Smooth muscle cell of the brain vasculature (primary cell): ENCODE measurements around the gene EVL.

Source experiments
- DNase-seq: peaks from one replicate; pipeline ENCODE4 v3.0.0-alpha.2; 2012; ENCODE audit warnings: low read depth, low spot score

Gene EVL

DNA sequence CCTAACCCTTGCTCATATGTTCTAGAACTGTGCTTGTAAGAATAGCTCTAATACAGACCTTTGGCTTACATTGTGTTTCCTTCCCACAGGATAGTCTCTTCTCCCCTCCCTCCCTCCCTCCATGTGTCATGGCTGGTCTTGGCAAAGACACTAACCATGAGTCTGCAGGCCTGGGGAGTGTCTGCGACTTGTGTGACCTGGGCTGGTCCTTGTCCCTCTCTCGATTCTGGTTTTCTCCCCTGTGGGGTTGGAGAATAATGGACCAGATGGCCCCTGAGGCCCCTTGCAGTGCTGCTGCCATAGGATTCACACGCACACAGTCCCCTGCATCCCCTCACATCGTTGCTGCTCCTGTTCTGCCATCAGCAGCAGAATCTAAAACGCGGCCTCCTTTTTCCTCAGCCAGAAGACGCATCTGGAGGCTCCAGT is 64.0 kb downstream of the EVL start:
- no peak for DNase-seq

DNA sequence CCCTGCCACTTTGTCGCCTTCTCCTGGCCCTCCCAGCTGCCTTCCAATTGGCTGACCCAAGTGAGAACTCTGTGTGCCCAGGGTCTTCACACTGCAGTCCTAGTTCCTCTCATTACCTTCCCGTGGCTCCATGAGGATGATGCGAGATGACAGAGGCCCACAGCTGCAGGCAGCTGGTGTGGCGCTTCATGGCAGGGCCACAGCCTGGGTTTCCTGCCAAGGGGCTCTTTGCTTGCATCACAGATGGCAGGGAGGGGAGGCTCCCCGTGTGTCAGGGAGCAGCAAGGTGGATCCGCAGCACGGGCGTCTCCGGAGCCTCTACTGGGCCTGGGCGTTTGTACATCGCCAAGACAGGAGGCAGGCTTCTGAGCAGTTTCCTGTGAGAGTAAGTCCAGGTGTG is 65.3 kb downstream of the EVL start:
- DNase-seq, result no peak

DNA sequence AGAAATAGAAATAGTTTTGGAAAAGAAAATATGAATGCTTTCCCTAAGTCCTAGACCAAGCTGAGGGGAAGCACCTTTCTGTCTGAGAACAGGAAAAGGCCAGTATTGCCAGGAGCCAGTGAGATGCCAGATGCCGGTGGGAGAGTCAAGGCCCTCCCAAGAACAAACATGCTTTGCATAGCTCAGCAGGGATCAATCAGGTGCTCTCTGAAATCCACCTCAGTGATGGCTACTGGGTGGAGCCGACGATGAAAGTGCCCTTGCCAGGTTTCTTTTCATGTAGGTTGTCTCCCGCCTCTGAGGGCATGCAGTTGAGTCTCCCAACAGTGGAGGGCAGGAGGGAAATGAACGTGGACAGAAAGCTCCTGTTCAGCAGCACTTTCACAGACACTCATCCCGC is 66.0 kb downstream of the EVL start:
- DNase-seq, result no peak

DNA sequence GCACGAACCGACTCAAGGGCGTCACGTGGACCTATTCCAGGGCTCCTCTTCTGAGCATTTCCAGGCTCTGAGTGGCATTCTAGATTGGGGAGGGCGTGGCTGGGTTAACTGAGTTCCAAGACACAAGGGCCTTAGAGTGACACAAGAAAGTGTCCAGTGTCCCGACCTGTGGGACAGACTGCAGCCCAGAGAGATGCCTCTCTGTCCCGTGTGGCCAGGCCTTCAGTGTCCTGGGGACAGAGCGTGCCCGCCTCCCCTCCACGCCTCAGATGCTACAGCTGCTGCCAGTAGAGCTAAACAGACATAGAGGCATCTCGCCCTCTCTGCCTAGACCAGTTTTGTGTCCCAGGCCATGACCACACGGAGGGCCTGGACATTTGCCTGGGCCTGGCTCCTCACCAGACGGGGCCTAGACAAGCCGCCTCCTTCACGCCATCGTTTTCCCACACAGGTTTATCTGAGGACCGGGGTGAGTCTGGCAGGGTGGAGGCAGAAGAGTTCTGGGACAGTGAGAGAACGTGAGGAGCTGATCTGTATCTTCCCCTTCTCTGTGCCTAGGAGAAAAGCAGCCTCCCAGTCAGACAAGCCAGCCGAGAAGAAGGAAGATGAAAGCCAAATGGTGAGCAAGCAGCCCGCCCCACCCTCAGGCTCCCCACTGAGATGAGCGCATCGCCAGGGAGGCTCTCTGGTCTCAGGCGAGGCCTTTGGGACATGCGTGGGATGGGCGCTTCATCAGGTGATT is 67.1 kb downstream of the EVL start:
- DNase-seq, result no peak

DNA sequence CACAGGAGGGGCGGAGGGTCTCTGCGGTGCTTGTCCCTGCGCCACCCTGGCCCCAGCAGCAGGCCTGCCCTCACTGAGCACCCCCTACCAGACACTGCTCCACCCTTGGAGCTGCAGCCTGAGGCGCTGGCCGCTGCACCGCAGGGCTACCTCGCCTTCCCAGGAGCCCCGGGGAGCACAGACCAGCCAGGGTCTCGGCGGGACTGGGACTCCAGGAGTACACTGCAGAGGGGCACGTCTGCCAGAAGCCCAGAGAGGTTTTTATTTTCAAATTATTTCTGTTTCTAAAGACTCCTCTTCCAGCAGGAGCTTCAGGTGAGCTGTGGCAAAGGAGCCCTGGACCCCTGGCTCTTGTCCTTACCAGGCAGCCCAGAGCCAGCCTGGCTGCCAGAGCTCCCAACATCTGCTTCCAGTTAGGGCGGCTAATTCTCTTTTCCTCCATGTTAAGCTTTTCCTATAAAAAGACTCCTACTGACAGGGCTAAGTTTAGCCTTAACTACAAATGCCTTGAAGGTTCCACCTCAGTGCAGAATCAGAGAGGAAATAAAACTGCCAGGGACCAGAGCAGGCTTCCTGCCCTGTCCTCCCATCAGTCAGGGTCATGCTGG is 67.8 kb downstream of the EVL start:
- no peak for DNase-seq

DNA sequence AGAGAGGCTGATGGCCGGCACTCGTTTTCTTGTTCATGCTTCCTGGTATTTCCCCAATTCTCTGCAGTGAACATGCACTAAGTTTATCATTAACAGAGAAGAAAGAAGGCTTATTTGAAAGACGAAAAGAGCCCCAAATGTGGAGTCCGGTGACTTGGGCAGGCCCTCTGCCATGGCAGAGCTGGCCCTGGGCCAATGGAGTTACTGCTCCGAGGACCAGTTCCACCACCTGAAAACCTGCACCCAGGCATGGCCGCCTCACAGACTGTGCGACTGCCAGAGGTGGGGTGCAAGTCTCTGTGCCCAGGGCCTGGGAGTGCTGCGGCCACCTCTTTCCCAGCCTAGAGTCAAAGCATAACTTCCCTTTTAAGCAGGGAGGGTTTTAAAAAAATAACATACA is 69.4 kb downstream of the EVL start:
- DNase-seq, result no peak

DNA sequence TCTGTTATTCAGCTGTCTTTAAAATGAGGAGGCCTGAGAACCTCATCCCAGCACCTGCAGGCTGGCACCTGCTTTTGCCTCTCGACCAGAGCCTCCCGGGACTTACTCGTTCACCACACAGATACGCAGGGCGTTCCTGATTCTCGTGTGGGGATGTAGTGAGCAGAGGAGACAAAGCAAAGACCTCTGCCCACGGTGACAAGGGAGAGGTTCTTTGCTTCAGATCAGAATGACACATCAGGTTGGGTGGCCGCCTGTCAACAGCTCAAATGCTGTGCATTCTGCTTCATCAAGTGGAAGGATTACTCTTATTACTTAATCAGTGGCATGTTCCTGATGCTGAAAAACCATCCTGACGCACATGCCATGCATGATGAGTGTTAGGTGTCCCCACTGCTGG is 69.9 kb downstream of the EVL start:
- no peak for DNase-seq

DNA sequence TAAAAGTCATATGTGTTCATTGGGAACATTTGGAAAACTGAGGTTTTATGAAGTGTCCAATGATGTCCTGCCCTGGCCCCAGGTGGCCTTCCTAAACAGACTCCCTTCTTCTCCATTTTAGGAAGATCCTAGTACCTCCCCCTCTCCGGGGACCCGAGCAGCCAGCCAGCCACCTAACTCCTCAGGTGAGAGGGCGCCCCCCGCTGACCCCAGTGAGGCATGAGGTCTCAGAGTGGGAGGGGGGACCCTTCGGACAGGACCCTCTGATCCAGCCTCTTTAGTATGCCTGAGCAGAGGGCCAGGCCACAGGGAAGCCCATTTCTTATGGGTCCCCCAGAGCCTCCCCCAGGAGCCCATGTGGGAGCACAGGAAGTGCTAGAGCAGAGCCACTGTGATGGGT is 70.6 kb downstream of the EVL start:
- DNase-seq, result no peak

DNA sequence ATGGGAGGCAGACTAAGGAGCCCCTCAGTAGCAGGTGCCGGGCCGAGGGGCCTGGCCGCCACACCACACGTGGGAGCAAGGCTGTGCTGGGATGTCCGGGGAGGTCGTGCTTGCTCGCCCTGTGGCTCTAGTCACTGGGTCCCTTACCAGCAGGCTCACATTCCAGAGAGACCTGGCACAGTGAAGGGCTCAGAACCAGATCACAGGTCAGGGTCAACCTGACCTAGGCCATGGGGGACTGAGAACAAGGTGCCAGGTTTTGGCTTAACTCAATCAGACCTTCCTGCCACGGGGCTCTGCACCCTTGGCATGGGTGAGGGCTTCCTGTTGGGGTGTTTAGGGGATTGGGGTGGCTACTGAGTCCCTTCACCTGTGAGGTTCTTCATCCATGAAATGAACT is 72.0 kb downstream of the EVL start:
- no peak for DNase-seq

DNA sequence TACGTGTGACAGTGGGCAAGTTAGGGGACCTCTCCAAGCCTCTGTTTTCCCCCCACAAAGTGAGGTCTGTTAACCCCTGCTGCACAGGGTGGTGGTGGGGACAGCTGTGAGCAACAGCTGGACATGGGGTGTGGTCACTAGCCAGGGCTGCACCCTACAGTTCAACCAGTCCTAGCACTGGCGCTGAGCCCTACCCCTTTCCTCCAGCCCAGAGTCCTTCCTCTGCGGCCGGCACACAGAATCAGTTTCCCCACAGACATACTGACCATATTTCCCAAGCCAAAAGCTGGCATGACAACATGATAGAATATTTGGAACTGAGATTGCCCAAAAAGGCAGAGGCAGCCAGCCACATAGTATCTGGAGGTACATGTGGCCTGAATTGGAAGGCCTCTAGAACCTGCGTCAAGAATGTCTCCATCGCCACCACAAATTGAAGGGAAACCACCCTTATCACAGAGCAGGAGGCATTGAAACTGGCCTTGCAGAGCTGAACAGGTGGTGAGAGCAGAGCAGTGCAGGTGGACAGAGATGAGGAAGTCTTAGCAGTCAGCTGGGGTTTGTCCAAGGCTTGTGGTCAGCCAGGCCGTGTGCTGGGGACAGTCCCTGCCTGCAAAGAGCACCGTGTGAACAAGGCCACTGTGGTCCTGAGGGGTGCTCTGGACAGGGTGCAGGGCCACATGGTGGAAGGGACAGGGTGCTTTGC is 73.0 kb downstream of the EVL start:
- DNase-seq, result no peak

DNA sequence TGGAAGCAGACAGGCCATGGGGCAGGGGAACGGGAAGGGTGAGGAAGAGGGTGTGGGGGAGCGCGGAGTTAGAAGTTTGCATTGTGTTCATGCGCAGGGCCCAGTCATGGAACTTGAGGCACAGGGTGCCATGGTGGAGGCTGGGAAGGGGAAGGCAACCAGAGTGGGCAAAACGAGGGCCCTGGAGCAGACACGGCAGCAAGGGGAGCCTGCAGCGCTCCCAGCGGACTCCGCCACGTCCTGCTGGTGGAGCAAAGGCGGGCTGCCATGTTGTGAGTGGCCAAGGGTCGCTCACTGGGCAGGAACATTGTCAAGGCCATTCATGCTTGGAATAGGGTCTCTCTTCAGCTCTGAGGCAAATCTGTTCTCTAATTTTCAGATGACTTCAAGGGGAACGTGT is 73.7 kb downstream of the EVL start:
- DNase-seq, result no peak

DNA sequence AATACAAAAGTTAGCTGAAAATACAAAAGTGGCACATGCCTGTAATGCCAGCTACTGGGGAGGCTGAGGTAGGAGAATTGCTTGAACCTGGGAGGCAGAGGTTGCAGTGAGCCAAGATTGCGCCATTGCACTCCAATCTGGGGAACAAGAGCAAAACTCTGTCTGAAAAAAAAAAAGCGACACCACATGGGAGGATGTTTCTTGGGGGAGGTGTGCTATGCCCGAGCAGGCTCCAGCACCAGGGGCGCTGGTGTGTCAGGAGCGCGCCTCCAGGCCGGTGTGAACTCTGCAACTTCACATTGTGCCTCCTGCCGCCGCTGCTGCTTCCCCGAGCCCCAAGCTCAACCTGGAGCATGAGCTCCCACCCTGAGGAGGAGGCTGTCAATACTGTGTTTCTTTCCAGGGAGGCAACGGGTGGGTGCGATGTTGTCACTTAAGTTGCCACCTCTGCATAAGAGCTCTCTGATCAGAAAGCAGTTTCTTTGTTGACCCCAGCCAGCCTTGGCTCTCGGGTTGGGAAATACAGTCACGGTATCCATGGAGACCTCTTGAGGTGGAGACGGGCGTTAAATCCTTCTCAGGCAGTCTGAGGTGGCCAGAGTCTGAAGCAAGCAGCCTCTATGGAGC is 75.3 kb downstream of the EVL start:
- DNase-seq, result no peak

DNA sequence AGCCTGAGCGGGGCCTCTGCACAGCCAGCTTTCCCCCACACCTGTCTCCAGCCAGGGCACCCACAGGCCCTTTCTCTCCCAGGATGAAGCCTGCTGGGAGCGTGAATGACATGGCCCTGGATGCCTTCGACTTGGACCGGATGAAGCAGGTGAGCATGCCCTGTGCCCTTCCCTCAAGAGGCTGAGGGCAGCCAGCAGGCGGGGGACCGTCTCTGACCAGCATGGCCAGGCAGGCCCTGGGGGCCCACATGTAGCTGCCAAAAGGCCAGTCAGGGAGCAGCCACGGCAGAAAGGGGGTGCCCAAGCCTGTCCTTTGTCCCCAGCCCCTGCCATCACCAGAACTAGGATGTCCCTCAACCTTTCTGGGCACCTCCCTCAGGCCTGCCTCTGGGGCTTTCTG is 75.9 kb downstream of the EVL start:
- DNase-seq, result no peak

DNA sequence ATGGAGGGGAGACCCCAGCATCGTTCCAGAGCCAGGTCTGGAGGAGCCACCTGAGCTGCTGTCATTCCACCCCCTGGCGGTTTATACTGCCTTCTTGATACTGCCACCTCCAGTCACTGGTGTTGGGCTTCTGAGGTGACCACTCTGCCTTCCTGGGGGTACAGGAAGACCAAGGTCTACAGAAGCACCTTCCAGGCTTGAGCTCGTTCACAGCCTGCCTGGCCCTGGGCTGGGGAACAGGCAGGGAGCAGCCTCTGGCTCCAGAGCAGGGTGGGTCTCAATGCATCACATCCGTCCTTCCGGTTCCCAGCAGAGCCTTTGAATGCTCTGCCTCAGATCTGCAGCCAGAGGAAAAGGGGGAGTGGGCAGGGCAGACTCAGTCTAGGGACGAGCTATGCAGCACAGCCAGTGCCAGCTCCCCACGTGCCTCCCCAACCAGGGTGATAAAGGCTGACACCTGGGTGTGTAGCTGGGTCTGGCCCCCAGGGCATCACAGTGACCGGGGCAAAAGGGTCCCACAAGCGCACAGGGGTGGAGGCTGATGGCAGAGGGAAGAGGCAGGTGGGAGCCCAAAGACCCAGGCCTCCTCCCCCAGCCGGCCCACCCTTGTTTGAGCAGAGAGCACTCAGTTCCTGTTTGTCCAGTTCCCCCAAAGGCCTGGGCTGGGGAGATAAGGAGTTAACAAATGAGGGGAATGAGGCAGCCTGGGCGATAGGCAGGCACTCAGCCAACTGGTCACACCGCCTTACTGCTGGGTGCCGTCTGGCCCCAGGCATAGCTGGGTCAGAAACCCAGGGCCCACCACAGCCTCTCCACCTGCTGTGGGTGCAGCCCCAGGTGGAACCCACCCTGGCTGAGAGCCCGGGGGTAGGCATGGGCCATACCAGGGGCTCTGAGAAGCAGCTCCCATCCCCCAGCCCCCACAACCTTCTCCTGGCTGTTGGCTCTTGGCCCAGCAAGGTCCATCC is 77.1 kb downstream of the EVL start:
- DNase-seq, result no peak

DNA sequence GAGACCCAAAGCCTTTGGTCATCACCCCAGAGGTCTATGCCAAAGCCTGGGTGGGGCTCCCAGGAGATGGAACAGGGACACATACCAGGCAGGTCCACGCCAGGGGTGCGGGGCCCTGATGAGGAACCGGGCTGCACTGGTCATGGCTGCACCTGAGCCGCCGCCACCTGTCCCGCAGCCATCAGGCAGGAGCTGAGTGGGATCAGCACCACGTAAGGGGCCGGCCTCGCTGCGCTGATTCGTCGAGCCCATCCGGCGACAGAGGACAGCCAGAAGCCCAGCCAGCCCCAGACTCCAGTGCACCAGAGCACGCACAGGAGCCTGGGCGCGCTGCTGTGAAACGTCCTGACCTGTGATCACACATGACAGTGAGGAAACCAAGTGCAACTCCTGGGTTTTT is 78.3 kb downstream of the EVL start:
- DNase-seq, result no peak

DNA sequence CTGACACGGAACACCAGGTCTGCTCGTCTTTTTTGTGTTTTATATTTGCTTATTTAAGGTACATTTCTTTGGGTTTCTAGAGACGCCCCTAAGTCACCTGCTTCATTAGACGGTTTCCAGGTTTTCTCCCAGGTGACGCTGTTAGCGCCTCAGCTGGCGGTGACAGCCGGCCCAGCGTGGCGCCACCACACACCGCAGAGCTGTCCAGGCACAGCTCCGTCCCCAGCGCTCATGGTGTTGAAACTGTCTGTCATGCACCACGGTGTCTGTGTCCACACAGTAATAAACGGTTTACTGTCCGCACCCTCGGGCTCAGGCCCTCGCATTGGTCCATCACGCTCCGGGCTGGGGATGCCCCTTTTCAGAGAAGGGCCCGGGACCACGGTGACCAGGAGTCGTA is 78.7 kb downstream of the EVL start:
- no peak for DNase-seq

DNA sequence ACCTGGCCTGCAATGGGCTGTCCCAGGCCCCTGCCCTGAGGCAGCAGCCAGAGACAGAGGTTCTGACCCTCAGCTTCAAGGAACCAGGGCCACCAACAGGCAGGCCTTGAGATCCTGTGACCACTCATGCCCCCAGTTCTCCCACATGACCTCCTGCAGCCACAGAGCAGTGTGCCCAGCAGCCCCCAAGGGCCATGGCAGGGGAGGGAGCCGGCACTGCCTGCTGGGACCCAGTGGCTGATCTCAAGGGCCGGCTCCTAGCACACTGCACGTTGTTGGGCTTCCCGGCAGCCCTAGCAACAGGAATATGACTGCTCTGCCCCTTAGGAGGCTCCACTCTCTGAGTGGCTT is 79.4 kb downstream of the EVL start:
- DNase-seq, result no peak

DNA sequence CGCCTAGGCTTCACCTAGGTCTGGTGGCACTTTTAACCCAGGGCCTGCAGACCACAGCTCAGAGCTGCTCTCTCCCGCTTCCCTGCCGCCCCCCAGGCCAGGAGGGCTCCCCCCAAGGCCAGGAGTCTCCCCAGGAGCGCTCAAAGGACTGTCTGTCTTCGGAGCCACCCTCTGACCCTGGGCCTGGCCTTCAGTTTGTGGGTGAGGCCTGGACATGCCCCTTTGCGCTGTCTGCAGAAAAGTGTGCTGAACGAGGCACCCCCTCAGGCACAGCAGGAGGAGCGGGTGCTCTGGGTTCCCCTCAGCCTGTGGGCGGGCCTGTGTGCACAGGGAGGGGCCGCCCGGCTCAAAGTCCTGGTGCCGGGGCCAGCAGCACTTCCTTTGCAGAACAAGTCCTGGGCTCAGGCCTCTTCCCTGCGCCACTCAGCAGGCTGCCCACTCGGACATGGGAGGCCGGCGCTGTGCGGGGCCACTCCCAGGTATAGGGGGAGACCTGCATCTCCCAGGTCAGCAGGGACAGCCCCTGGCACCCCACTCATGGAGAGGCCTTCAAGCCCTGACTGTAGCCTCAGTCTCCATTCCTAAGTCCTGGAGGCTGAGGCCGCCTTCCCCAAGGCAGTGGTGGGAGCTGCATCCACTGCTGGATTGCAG is 79.9 kb downstream of the EVL start:
- DNase-seq, result no peak

DNA sequence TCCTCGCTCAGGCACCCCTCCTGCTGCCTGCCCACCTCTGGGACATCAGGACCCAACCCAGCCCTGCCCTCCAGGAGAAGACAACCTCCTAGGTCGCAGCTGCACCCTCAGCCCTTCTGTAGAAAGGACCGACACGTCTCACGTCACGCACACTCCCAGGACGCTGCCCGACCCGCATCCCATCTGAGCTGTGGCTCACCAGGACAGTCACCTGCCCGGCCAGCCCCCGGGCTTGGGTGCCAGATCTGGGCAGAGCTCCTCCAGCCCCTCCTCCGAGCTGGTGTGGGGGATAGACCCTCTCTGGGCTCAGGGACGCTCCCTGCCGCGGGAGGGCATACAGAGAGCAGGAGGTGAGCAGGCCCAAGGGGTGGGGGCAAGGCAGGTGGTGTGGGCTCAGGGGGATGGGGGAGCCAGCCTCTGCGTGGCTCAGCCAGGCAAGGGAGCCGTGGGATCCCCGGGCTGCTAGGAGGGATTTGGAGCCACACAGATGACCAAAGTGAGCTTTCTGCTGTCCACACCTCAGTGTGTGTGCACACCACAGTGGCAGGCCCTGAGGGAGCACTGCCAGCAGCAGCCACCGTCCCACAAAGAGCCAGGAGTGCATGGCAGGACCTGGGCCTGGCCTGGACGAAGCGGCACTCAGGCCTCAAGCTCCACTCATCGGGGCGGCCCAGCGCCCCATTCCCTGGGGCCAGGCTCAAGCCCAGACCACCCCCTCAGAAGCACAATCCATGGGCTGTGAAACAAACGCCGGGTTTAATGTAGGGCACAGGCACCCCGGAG is 80.7 kb downstream of the EVL start:
- no peak for DNase-seq

DNA sequence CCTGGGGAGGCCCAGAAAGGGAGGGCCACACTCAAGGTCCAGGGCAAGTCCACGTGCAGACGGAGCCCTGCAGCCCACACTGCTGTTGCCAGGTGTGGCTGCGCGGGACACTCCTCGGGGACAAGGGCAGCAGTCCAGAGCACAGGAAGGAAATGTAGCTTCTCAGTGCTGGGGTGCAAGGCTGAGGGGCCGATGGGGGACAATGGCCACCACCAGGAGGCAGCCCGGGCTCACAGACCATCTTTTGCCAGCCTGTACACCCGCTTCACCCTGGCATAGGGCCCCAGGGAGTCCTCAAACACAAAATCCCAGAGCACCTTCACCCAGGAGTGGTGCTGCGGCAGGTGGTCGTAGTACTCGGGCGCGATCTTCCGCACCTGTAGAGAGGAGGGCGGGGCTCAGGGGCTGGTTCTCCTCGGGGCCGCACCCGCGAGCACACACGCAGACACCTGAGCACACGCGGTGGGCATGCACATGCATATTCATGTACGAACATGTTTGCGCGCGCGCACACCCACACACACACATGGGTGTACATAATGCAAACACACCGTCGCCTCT is 81.4 kb downstream of the EVL start:
- no peak for DNase-seq
